SU-DHL-6 (cell line): ENCODE results near the gene EBF3.

Experiments used
- EZH2phosphoT487 ChIP-seq: fragments of 200-600 bp; sonication (generic), shearing (Covaris generic); conservative IDR thresholded peaks from 2 replicates; pipeline ENCODE4 v1.6.1; 2018; ENCODE audit warnings: mild to moderate bottlenecking, antibody characterized with exemption, low read length, moderate library complexity, mixed read lengths
- TF ChIP-seq, protein P1 (sequence below): fragments of 200-600 bp; sonication (generic); IDR thresholded peaks from one replicate; pipeline ENCODE4 v1.5.1; 2017; ENCODE audit warnings: antibody characterized with exemption, mild to moderate bottlenecking, low read length, moderate library complexity; ENCODE audit not compliant: insufficient read depth, poor library complexity, severe bottlenecking

DNA sequence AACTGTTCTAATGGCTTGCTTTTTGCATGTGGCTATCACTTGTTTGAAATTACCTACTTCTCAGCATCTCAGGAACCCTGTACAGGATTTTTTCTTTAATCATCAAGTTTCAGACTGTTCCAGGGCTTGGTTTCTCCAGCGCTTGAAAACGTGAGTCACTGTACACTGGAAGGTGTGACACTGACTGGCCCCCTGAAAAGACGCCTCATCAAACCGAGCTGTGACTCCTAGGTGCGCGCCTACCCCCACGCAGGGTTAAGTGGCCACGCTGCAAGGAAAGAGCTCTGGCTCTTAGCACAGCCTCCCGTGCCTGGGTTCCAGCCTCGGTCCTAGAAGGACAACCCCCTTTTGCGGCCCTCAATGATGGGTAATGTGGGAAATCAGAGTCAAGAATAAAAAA is 81.0 kb downstream of the EBF3 start:
- TF ChIP-seq, protein P1, sequence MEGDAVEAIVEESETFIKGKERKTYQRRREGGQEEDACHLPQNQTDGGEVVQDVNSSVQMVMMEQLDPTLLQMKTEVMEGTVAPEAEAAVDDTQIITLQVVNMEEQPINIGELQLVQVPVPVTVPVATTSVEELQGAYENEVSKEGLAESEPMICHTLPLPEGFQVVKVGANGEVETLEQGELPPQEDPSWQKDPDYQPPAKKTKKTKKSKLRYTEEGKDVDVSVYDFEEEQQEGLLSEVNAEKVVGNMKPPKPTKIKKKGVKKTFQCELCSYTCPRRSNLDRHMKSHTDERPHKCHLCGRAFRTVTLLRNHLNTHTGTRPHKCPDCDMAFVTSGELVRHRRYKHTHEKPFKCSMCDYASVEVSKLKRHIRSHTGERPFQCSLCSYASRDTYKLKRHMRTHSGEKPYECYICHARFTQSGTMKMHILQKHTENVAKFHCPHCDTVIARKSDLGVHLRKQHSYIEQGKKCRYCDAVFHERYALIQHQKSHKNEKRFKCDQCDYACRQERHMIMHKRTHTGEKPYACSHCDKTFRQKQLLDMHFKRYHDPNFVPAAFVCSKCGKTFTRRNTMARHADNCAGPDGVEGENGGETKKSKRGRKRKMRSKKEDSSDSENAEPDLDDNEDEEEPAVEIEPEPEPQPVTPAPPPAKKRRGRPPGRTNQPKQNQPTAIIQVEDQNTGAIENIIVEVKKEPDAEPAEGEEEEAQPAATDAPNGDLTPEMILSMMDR = no peak
- no peak for TF ChIP-seq EZH2phosphoT487
